C4-2B (cell line): Measurements from ENCODE around the gene SERPIND1.
"Not testable (repeated sequence)": the region's sequence is repeated elsewhere in the genome, so short reads cannot be mapped to it uniquely, and the experiment has no call there.

Experiments
- ZFX ChIP-seq: fragments of 450-650 bp; IDR thresholded peaks from 2 replicates; pipeline ENCODE4 v1.6.1; 2017
- TF ChIP-seq, protein P1 (sequence below): fragments of 450-650 bp; conservative IDR thresholded peaks from 2 replicates; pipeline ENCODE4 v1.5.1; 2017; ENCODE audit warnings: mild to moderate bottlenecking

DNA sequence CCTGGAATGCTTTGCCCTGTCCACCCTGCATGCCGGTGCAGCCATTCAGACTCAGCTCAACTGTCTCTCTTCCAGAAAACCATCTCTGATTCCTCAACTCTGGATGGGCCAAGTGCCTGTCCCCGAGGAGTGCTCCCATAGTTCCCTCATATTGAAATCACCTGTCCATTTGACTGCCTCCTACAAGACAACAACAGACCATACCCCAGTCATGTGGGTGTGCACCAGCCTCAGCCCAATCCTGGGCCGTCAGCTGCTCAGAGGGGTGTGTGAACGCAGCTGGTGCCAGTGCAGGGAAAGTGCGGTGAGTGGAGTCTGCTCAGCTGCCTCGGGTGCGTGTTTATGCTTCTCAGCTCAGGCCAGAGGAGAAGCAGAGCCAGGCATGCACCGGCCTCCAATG lies 41.5 kb upstream of the SERPIND1 start:
- TF ChIP-seq, protein P1, sequence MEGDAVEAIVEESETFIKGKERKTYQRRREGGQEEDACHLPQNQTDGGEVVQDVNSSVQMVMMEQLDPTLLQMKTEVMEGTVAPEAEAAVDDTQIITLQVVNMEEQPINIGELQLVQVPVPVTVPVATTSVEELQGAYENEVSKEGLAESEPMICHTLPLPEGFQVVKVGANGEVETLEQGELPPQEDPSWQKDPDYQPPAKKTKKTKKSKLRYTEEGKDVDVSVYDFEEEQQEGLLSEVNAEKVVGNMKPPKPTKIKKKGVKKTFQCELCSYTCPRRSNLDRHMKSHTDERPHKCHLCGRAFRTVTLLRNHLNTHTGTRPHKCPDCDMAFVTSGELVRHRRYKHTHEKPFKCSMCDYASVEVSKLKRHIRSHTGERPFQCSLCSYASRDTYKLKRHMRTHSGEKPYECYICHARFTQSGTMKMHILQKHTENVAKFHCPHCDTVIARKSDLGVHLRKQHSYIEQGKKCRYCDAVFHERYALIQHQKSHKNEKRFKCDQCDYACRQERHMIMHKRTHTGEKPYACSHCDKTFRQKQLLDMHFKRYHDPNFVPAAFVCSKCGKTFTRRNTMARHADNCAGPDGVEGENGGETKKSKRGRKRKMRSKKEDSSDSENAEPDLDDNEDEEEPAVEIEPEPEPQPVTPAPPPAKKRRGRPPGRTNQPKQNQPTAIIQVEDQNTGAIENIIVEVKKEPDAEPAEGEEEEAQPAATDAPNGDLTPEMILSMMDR = not testable (repeated sequence)
- TF ChIP-seq ZFX = not testable (repeated sequence)
